Keratinocyte (primary cell): Measurements from ENCODE around the gene PPARGC1A.

ENCODE experiments used
- CTCF ChIP-seq, 3 experiments: IDR thresholded peaks in 1 of 3; conservative IDR thresholded peaks in 1 of 3; optimal IDR thresholded peaks in 1 of 3; 2 replicates in 2 of 3; 3 replicates in 1 of 3; pipeline versions ENCODE3 to v1.5.1; 2011; ENCODE audit warnings: low read length in 3 of 3, mild to moderate bottlenecking in 3 of 3, moderate library complexity in 2 of 3, control low read depth in 1 of 3, inconsistent platforms in 1 of 3; ENCODE audit not compliant: insufficient read depth in 2 of 3; ENCODE audit errors: extremely low read depth in 1 of 3
- EZH2 ChIP-seq: IDR thresholded peaks from one replicate; pipeline ENCODE4 v1.6.1; 2012; ENCODE audit warnings: inconsistent platforms, mild to moderate bottlenecking, low read length, moderate library complexity

- TF ChIP-seq CTCF (optimal IDR thresholded peaks at IDR 0.05 in 1 of 3, IDR thresholded peaks at IDR 0.05 in 1 of 3, conservative IDR thresholded peaks at IDR 0.05 in 1 of 3; ENCODE audit: extremely low read depth in 1 of 3, insufficient read depth in 2 of 3, low read length in 3 of 3) = no peak
- TF ChIP-seq EZH2 = no peak
These were observed 19.8 kb upstream of the PPARGC1A start for GRCh38 chr4:23909671-23910070.
